Retinal pigment epithelial cell (primary cell): ENCODE data around the gene DLGAP1.

Experiments
- DNase-seq: peaks from one replicate; pipeline ENCODE4 v3.0.0-alpha.2; 2010; ENCODE audit warnings: low read depth
- H3K4me3 ChIP-seq: 2 replicates; pipeline ENCODE4 v1.5.1; 2011; ENCODE audit warnings: mild to moderate bottlenecking, low read length, control low read depth, moderate library complexity
- CTCF ChIP-seq: conservative IDR thresholded peaks from 2 replicates; pipeline ENCODE4 v1.5.1; 2011; ENCODE audit warnings: low read depth, low read length, control low read depth, inconsistent platforms

The DLGAP1 gene

DNA sequence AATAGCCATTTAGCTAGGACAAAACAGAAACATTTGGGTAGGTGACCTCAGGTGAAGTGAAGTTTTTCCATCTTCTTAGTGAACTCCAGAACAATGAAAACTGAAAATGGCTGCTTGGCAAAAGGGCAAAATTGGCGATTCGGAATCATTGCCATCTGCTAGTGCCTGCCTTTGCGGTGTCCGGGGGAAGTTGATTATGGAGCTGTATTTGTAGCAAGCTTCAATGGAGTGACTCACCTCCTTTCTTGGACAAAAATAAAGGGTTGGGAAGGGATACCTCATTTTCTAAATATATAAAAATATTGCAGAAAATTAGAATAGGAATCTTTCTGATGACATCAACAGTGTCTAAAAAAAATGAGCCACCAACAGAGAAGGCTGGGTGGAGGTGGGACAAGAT is 544.6 kb downstream of the DLGAP1 start:
- no peak for TF ChIP-seq CTCF
- no peak overlapping the region for H3K4me3 ChIP-seq
- DNase-seq = no peak

DNA sequence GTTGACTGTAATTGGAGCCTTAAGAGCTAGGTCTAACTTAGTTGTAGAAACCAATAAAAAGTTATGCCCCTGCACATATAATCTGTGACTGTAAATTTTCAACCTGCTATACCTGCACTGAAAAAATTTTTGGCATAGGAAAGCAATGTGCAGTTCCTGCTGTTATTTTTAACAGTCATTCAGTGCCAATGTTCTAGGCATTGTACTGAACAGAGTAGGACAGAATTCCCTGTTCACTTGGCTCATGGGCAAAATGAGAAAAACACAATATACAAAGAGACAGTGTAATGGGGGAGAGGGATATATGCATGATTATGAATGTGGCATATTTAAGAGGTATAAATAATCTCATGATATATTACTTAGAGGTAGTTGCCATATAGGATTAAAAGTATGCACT is 547.2 kb downstream of the DLGAP1 start:
- no peak for DNase-seq
- no peak overlapping the region for H3K4me3 ChIP-seq
- TF ChIP-seq CTCF = no peak

GRCh38 chr18:3906116-3906750 is 548.9 kb downstream of the DLGAP1 start:
- TF ChIP-seq CTCF = no peak

GRCh38 chr18:3903337-3903736 is 551.8 kb downstream of the DLGAP1 start:
- H3K4me3 ChIP-seq = no peak overlapping the region
- peak; percentile 47 for DNase-seq
- no peak for TF ChIP-seq CTCF

More at GRCh38 chr18:3906116-3906750, 548.9 kb downstream of the DLGAP1 start:
- no peak overlapping the region for H3K4me3 ChIP-seq
- no peak for DNase-seq

DNA sequence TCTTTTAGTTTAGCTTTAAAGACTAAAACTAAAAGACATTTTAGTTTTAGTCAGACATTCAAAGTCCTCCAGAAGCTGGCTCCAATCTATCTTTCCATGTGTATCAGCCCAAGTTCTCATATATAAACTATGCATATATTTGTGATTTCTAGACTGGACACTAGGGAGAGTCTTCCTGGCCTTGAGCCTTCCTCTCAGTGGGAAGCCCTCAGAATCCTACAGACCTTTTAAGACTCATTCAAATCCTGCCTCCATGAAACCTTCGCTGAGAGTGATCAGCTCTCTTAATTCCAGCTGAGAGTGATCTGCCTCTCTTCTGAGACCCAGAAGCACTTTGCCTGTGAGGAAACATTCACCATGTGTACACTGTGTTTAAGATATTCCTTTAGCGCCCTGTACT is 552.4 kb downstream of the DLGAP1 start:
- no peak for DNase-seq
- no peak for TF ChIP-seq CTCF
- no peak overlapping the region for H3K4me3 ChIP-seq

DNA sequence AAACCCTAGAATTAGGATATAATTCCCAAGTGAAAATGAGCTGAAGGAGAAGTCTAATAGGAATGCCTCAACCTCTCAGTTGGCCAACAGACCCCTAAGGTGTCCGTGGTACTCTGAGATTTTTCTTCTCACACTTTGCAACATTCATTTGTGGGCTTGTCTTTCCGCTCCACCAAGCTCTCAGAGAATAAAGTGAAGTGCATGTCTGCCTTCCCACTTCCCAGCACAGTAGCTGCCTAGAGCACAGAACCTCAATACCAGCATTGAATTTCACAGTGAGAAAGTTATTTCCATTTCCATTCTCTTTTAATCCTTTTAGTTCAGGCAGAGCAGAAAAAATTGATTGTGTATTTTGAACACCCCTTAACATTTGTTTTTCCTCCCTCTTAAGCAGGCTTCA is 553.3 kb downstream of the DLGAP1 start:
- DNase-seq = no peak
- TF ChIP-seq CTCF = no peak
- no peak overlapping the region for H3K4me3 ChIP-seq

- TF ChIP-seq CTCF = no peak
- DNase-seq = no peak
- no peak overlapping the region for H3K4me3 ChIP-seq
Measured at GRCh38 chr18:3901042-3901441, 554.1 kb downstream of the DLGAP1 start.
